ENCODE results near the gene SYTL3.
A peak's percentile ranks its signal among the peaks of the same experiment; 100 is the strongest.

The SYTL3 gene

DNA sequence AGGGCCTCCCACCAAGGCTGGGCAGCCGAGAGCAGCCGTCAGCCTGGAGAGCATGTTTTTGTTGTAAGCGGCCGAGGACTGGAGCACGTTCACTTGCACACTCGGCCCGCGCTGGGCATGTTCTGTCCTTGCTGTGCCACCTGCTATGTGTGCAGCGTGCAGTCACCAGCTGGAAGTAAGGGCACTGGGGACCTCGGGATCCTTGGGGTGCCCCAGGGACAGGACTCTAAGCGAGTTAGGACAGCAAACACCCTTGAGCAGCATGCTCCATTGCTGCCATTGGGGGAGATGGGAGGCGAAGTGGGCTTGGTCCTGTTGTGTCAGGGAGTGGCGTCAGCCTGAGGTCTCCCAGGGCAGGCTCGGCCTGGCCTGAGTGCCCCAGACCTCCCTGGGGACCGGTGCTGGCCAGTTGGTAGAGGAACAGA, 24.0 kb upstream of the SYTL3 start:
- TF ChIP-seq, protein P1, sequence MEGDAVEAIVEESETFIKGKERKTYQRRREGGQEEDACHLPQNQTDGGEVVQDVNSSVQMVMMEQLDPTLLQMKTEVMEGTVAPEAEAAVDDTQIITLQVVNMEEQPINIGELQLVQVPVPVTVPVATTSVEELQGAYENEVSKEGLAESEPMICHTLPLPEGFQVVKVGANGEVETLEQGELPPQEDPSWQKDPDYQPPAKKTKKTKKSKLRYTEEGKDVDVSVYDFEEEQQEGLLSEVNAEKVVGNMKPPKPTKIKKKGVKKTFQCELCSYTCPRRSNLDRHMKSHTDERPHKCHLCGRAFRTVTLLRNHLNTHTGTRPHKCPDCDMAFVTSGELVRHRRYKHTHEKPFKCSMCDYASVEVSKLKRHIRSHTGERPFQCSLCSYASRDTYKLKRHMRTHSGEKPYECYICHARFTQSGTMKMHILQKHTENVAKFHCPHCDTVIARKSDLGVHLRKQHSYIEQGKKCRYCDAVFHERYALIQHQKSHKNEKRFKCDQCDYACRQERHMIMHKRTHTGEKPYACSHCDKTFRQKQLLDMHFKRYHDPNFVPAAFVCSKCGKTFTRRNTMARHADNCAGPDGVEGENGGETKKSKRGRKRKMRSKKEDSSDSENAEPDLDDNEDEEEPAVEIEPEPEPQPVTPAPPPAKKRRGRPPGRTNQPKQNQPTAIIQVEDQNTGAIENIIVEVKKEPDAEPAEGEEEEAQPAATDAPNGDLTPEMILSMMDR (IDR thresholded peaks at IDR 0.05; ENCODE audit: borderline replicate concordance, control extremely low read depth, extremely low read depth, insufficient read depth, missing control alignments) = no peak
- in situ Hi-C loops (cut with MboI; ENCODE audit: low sequenced_read_pairs, unreplicated experiment) = no loop called here
- DNase-seq (ENCODE audit: low spot score) = no peak

DNA sequence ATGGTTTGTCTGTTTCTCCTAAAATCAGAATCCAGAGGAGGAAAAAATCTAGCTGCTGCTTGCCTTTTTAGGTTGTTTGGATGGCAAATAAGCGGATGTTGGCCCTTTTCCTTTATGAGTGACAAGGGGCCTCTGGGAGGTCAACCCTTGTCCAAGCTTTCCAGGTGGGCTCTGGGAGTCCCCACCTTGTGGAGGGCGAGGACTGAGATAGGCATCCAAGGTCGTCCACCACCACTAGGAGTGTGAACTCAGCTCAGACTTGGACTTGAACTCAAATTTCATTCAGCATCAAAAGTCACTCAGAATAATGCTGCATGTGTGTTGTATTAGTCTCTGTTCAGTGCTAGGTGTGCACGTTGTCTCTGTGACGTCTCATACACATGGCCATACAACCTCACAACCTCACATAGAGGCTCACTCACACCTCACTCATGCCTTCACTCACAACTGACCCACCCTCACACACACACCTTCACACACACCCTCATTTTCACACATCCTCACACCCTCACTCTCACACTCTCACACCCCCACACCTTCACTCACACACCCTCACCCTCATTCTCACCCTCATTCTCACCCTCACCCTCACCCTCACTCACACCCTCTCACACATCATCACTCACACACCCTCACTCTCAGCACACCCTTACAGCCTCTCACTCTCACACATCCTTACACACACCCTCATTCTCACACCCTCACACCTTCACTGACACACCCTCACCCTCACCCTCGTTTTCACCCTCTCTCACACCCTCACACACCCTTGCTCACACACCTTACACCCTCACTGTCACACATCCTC, 23.3 kb upstream of the SYTL3 start:
- TF ChIP-seq, protein P1 (IDR thresholded peaks at IDR 0.05; ENCODE audit: borderline replicate concordance, control extremely low read depth, extremely low read depth, insufficient read depth, missing control alignments) = no peak

DNA sequence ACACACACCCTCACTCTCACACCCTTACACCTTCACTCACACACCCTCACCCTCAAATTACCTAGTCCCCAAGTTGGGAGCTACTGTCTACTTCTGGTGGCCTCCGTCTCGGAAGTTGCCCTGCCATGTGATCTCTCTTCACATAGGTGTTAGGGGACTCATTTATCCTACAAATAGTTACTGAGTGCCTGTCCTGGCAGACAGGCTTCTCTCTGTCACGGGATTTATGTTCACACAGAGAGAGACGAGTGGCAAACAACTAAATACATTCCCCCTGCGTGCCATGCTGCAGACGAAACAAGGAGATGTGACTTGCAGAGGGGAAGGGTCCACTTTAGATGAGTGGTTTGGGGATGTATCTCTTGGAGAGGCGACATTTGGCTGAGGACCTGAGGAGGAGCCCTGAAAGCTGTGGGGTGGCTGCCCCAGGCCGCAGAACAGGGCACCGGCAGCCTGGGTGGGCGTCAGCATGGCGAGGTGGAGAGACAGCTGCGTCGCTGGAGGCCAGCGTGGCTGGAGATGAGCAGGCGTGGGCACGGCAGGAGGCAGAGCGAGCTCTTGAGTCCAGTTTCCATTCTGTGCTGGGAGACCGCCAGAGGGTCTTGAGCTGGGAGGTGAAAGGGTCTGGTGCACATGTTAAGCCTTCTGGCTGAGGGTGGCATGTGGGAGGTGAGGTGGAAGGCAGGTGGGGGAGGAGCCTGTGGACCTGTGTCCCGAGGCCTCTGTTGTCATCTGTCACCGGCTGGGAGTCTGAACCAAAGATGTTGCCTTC, 22.5 kb upstream of the SYTL3 start:
- in situ Hi-C loops (cut with MboI; ENCODE audit: low sequenced_read_pairs, unreplicated experiment) = no loop called here
- TF ChIP-seq, protein P1 (IDR thresholded peaks at IDR 0.05; ENCODE audit: borderline replicate concordance, control extremely low read depth, extremely low read depth, insufficient read depth, missing control alignments) = no peak
- no peak for DNase-seq (ENCODE audit: low spot score)

More for the DNA sequence above, 23.3 kb upstream of the SYTL3 start:
- in situ Hi-C loops (cut with MboI; ENCODE audit: low sequenced_read_pairs, unreplicated experiment) = no loop called here
- no peak for DNase-seq (ENCODE audit: low spot score)

DNA sequence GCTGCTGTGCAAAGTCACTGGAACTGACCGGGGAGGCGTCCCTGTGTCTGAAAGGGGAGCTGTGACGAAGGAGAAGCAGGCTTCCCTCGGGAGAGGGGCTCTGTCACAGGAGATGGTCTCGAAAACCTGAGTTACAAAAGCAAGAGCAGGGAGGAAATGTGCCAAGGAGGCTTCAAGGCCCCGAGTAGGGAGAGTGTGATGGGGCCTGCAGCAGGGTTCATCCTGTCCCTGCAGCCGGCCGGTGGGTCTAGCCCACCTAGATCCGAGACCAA, 22.0 kb upstream of the SYTL3 start:
- TF ChIP-seq, protein P1 (IDR thresholded peaks at IDR 0.05; ENCODE audit: borderline replicate concordance, control extremely low read depth, extremely low read depth, insufficient read depth, missing control alignments) = no peak

DNA sequence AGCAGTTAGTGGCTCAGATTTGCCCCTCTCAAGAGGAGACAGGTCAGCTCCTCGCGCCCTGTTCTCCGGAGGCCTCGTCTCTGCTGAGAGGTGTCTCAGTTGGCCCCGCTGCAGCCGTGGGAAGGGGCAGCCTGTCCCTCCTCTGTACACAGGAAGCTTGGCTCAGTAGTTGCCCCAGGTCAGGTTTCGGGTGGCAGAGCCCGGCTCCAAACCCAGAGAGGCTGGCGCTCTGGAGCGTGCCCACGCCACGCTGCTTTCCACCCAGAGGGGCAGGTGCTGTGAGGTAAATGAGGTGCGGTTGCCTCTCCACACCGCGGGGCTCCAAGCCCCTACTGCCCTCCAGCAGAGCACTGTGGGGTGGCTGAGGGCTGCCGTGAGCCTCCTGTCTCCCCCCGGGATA, 21.3 kb upstream of the SYTL3 start:
- TF ChIP-seq, protein P1 (IDR thresholded peaks at IDR 0.05; ENCODE audit: borderline replicate concordance, control extremely low read depth, extremely low read depth, insufficient read depth, missing control alignments) = no peak
- in situ Hi-C loops (cut with MboI; ENCODE audit: low sequenced_read_pairs, unreplicated experiment) = no loop called here
- peak; percentile 17 for DNase-seq (ENCODE audit: low spot score)

More for the DNA sequence above, 22.0 kb upstream of the SYTL3 start:
- in situ Hi-C loops (cut with MboI; ENCODE audit: low sequenced_read_pairs, unreplicated experiment) = no loop called here
- no peak for DNase-seq (ENCODE audit: low spot score)

DNA sequence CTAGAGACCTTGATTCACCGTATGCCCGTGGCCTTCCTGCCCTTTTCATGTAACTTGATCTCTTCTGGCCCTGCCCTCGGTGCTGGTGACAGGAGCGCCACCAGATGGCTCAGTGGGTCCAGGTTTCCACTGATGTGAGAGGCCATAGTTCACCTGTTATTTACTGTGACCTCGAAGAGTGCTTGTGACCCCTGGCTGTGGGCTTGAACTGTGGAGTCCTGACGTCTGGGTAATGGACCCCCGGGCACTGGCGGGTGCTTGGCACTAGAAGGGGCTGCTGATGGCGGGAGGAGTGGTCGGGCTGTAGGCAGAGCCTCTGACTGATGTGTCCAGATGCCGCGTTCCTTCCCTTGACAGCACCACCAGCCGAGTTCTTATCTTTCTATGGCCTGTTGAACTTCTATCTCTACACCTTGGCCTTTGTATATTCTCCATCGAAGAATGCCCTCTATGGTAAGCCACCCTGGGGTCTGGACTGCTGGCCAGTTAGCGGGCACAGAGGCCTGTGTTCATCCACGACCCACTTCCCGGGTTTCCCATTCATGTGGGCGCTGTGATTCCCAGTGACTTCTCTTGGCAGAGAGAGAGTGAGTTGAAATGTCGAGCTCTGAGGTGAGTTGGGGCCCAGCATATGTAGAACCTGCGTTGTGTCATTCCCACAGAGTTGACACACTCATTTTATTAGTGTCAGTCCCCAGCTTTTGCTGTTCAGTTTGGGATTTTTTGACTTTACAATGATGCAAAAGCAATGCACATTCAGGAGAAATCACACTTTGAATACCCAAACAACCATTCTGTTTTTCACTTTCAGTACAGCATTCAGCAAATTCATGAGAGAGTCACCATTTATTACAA, 20.3 kb upstream of the SYTL3 start:
- peak; percentile 42 for DNase-seq (ENCODE audit: low spot score)
- TF ChIP-seq, protein P1 (IDR thresholded peaks at IDR 0.05; ENCODE audit: borderline replicate concordance, control extremely low read depth, extremely low read depth, insufficient read depth, missing control alignments) = no peak
- in situ Hi-C loops (cut with MboI; ENCODE audit: low sequenced_read_pairs, unreplicated experiment) = no loop called here

Data from GM13976 (cell line).